Fibroblast of skin of left quadriceps (primary cell): ENCODE measurements around the gene ARSJ.

Experiments used
- DNase-seq, 2 experiments: peaks; one replicate each; pipeline ENCODE4 v3.0.0-alpha.2; 2013; ENCODE audit warnings: low read depth in 2 of 2

The ARSJ gene

GRCh38 chr4:113987382-113987941 lies 8.0 kb upstream of the ARSJ start:
- DNase-seq: no peak

- DNase-seq: no peak
Measured at GRCh38 chr4:113982181-113982580, 2.7 kb upstream of the ARSJ start.

DNA sequence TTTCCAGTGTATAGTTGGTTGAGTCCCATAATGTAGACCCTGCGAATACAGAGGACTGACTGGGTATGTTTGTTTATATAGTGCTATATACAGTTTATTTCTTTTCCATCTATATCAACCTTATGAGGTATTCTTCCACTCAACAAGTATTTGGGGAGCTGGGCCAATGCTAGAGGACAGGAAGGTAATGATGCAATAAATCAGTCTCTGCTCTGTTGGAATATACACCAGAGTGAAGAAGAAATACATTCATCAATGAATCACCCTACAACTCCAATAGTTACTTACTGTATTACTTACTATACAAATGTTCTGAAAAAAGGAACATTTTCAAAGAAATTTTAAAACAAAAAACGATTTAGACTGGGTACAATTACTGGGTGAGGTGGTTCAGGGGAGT lies 2.1 kb upstream of the ARSJ start:
- DNase-seq: no peak

DNA sequence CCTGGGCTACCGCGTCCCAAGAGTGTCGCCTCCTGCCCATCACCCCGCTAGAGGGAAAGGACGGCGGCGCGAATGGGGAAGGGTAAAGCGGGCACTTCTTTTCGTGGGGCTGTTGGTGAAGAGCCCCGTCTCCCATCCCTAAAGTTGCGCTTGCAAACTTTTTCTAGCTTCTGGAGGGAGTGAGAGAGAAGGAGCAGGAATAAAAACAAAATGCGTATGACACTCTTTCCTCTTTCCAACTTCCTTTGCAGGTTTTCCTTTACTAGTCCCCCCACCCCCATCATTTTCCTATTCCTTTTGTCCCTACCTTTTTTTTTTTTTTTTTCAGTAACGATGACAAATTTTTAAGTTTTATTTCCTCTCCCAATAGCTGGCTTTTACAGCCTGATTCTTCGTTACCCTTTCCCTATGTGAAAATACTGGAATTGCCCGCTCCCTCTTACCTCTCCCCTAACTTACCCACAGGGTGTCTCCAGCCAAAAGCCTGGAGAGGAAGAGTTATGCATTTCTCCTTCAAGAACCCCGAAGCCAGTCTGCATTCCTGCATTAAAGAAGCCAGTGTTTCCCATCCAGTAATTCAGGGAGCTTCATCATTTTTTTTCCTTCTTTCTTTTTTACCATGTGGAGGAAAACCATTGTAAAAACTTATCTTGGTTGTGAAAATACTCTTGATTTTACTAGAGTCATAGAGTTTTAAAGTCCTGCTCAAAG lies 613 bp upstream of the ARSJ start:
- no peak for DNase-seq

GRCh38 chr4:113978561-113979147 lies 793 bp downstream of the ARSJ start:
- DNase-seq: no peak

- DNase-seq: no peak
Measured at GRCh38 chr4:113978105-113978504, 1.3 kb downstream of the ARSJ start.

DNA sequence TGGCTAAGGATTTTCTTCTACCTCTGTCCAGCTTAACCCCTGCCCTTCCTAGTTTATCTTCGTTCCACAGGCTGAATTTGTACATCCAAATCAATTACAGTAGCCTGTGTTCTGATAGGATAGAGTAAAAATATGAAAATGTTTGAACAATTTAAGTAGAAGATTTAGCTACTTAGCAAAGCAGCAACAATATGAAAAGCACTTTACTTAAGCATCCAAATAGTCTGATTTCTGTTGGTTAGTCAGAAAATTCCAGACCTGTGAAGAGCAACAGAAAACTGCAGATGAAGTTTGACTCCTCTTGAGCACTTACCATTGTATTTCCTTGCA lies 2.0 kb downstream of the ARSJ start:
- DNase-seq: no peak

DNA sequence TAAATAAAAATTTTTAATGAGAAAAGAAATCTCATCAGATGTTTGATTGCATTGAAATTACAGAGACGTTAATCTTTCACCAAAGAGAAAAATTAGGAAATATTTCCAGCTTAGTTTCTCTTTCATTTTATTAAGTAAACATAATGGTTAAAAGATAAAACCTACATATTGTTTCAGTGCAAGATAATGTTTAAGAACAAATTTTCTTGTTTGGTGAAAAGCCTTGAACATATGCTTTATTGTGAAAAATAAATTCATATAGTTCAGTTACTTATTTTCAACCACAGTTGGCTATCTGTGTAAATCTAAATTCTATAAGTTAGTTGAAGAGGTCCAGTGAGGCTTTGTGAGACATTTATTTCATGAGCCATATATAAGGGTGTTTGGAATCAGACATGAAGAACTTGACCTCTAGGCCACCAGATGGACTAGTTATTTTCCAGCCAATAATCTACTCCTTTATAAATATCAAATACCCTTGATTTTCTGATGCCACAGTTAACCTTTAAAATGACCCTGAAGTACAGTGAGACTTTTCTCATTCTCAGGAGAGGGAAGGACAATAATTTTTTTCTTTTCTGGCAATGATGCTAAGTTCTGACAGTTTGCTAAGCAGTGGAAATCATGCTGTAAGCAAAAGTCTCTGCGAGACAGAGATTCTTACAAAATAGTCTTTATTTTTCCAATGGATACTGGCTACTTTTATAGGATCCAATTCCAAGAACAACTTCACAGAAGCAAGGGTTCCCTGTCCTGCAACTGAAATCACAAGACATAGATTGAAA lies 2.5 kb downstream of the ARSJ start:
- no peak for DNase-seq

DNA sequence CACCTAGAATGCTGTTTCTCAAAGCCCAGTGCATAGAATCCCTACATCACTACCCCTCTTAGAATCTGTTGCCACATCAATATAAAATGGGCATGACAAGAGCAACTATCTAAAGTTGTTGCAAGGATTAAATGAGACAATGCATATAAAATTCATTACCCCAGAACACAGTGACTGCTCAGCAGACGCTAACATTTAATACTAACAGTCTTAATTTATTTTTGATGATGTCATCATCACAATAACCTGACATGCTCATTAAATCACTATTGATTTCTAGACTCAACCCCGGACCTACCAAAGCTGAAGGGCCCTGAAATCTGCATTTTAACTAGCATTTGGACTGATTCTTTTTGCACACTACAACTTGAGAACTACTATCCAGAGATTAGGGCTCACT lies 3.9 kb downstream of the ARSJ start:
- no peak for DNase-seq

DNA sequence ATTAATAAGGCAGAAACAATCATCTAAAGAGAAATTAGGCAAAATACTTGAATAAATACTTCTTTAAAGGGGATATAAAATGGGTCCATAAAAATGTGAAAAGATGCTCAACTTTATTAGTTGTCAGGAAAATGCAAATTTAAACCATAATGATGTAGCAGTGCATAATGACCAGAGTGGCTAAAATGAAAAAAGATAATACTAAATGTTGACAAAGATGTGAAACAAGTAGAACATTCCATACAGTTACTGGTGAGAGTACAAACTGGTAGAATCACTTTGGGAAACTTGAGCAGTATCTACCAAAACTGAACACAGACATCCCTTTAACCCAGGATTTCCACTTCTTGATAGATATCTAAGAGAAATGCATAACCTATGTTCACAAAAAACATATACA lies 5.0 kb downstream of the ARSJ start:
- DNase-seq: no peak

DNA sequence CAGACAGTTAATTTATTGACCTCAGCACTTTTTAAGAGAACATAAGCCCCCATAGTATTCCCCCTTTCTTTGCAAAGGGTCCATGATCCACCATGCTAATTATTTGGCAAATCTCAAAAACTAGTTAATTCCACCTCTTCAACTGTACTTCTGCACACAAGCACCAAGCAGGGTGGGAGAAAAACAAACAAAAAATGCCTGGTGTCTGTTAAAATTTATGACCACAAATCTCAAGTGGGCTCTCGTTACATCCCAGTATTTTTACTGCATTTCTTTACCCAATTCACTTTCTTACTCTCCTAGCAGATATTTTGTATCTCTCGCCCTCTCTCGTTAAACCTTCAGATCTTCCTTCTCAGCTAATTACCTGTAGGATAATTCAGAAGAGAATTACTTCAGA lies 6.1 kb downstream of the ARSJ start:
- DNase-seq: no peak

GRCh38 chr4:113972781-113973180 lies 6.7 kb downstream of the ARSJ start:
- DNase-seq: no peak

DNA sequence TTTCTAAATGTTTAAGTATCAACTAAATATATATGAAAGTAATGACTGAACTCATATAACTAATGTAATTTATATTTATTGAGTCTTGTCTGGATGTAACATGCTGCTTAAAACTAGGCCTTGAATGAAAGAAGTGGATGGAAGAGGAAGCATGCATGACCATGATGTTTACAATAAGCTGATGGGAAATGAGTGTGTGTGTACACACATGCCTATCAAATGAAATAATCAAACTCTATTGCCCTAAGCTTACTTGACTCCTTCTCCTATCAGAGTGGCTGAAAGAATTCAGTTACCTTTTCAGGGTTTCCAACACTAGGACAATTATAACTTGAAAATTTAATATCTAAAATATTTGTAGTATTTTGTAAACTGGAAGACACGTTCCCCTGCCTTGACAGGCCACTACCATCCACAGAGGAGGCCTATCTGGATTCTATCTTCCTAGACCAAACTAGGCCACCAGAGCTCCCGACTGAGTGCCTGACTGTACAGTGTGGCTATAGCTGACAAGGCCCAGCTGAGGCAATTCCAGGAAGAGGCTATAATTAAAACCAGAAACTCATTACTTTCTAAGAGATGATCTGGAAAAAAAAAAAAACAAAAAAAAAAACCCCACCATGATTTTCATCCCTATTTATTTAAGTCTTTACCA lies 7.6 kb downstream of the ARSJ start:
- DNase-seq: no peak

- no peak for DNase-seq
Measured at GRCh38 chr4:113969709-113970334, 9.6 kb downstream of the ARSJ start.

DNA sequence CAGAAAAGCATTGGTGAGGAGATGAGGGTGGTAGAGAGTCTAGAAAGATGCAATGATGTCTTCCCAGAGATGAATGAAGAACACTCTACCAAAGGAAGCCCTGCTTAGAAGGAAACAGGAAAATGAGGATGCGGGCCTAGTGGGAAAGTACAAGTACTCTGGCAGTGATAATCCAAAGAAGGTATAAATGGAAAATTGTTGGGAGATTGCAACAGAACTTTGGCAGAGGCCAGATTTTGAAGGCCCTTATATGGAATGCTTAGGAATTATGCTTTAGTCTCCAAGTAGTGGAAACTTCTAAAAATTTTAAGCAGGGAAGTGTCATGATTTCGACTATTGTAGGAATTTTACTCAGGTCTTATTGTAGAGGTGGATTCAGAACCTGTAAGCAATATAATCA lies 11.0 kb downstream of the ARSJ start:
- no peak for DNase-seq

DNA sequence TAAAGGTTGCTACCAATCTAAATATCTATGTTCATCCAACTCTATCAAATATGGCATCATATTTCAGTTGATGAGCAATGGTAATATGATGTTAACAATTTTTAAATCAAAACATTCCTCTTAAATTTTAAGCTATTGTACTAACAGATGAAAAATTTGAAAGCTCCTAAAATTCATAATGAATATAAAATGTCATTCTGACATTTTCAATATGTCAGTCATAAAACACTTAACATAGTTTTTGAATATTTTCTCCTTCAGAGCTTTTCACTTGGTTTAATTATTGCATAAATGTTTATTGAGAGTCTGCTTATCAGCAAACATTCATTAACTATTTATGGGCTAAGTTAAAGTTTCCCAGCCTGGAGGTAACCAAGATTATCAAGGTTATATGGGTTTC lies 11.8 kb downstream of the ARSJ start:
- no peak for DNase-seq

DNA sequence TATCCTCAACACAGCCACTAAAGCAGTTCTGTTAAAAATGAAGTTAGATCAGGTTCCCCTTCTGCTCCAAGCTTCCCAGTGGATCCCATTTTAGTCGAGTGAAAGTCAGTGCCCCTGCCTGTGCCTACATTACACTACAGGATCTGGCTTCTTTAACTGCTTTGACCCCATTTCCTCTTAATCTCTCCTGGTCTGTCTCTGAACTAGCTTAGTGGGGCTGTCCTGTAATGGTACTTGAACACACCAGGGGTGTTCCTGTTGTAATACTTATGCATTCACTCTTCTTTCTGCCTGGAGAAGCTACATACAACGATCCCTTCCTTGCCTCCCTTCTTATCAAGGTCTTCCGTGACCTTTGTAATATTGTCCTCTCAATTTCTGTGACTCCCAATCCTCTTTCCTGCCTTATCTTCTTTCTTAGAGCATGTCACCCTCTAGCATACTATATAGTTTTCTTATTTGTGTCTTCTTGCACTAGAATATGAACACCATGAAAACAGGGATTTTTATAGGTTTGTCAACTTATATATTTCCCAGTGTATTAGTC lies 16.7 kb downstream of the ARSJ start:
- no peak for DNase-seq

- DNase-seq: no peak
Measured at GRCh38 chr4:113962016-113962347, 17.5 kb downstream of the ARSJ start.

DNA sequence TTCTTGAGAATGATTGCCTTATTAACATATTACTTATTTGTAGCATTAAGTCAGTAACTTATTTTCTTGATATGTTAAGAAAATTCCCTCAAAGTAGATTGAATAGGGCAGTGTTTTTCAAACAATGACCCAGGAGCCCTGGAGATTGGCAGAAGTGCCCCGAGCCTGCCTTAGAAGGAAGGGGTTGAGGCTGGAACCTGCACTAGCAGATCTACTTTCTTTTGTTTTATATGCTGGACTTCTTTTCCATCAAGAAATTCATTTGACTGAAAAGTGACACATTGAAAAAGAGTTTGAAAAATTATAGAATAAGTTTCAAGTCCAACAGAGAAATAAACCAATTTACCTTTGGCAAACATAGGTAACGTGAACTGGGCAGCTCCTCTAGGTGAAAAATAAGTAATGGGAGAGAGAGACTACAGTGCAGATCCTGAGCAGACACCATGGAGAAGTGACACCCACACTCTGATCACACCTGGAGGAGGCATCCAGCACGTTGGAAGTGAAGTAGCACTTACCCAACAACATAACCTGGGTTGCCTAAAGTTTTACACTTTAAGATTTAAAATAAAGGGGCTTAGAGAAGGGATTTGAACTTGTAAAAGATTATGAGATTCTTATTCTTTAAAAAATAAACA lies 18.6 kb downstream of the ARSJ start:
- DNase-seq: no peak

DNA sequence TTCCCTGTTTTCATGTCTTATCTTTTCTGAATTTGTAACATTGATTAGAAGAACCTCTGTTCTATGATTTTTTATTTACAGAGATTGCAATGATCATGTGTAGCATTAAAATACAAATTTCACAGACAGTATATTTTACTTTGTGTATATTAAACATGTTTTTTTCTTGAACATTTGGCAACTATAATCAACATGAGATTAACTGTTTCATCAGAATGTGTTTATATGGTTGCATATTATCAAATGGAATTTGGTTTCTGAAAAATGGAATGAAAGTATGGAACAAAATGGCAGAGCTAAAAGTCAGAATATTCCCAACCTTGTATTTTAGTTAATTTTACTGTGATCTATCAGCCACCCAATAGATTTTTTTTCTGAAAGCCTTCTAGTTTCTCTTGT lies 19.9 kb downstream of the ARSJ start:
- DNase-seq: no peak
